ENCODE data around the gene CHD2. TPM values are rescaled to one million over a fixed set of nuclear protein-coding genes. Genes with fewer than 3 reads are reported as not detected.
A peak's percentile ranks its signal among the peaks of the same experiment; 100 is the strongest.

Gene CHD2
- total and polyA plus RNA-seq, 2 donors (not counting 3 experiments of a cell fraction or from before 2014, with no cell fraction given), result 53.8 to 97.9 TPM

- no peak overlapping the region for H3K4me3 ChIP-seq (replicated peaks in 1 of 3; ENCODE audit: insufficient read depth in 1 of 3, low read depth in 1 of 3, low read length in 3 of 3)
- no peaks in the 10 kb centered on the region for H4K20me1 ChIP-seq (replicated peaks; ENCODE audit: control insufficient read depth, extremely low read depth, insufficient read depth, low read length)
- H3K27me3 ChIP-seq (ENCODE audit: control insufficient read depth in 2 of 2, insufficient read depth in 2 of 2, low read length in 2 of 2), result peaks cover 24 to 27% of the 10 kb centered on the region in 2 experiments
- ChIA-PET CTCF (interaction anchor here (1.5 to 1.9 kb wide), 3 partner anchors 13 to 84 kb away, joined by 6 to 12 read pairs (median 7); no protein-coding TSS in a partner anchor), POLR2A (interaction anchor here (0.6 to 2.0 kb wide), 4 partner anchors 19 to 72 kb away, joined by 4 to 52 read pairs (median 24); partner anchors contain the start of gene CHD2)
- no peak overlapping the region for H3K9ac ChIP-seq (replicated peaks; ENCODE audit: extremely low read depth, insufficient read depth, low read length)
- dilution Hi-C loops (cut with MboI; ENCODE audit: extremely low pct_ligation_motif_present, low sequenced_read_pairs) (no loop called here), intact Hi-C loops (cut with micrococcal nuclease) (loop anchor here (5.0 kb wide), 1 partner anchor 1726 kb away; no protein-coding TSS in a partner anchor)
- DNase-seq (ENCODE audit: low read depth, low spot score), result no peak
- H3K9me1 ChIP-seq (replicated peaks; ENCODE audit: control insufficient read depth, extremely low read depth, insufficient read depth, low read length), result no peaks in the 10 kb centered on the region
- H2AFZ ChIP-seq (ENCODE audit: low read depth, low read length), result no peak overlapping the region
- no TSS peak for BruUV-seq (replicated peaks)
- no peak overlapping the region for H3K27ac ChIP-seq (ENCODE audit: insufficient read depth, low read depth, low read length)
- no peaks in the 10 kb centered on the region for H3K9me3 ChIP-seq (replicated peaks; ENCODE audit: control insufficient read depth, insufficient read depth, low read length)
- FAIRE-seq, result no peak
- H3K4me2 ChIP-seq (ENCODE audit: insufficient read depth, low read length), result no peak overlapping the region
- peaks cover 37% of the 10 kb centered on the region for H3K79me2 ChIP-seq (ENCODE audit: control insufficient read depth, insufficient read depth, low read length)
- no peak for TF ChIP-seq POLR2AphosphoS5 (IDR thresholded peaks at IDR 0.05; ENCODE audit: insufficient read depth, low read depth, low read length)
- no peak for TF ChIP-seq MAX (IDR thresholded peaks at IDR 0.05; ENCODE audit: insufficient read depth, insufficient read length)
- peaks cover 20% of the 10 kb centered on the region for H3K4me1 ChIP-seq (ENCODE audit: control insufficient read depth, extremely low read depth, insufficient read depth, low read length)
- peaks cover 0 to 2% of the 10 kb centered on the region in 2 experiments for H3K36me3 ChIP-seq (ENCODE audit: control insufficient read depth in 2 of 2, extremely low read depth in 1 of 2, insufficient read depth in 2 of 2, low read length in 2 of 2)
Observed at GRCh38 chr15:92881211-92881754, 18.8 kb upstream of the CHD2 start.

- H3K9me1 ChIP-seq (replicated peaks; ENCODE audit: control insufficient read depth, extremely low read depth, insufficient read depth, low read length), result no peaks in the 10 kb centered on the region
- peak overlapping the region; percentile 83 for H3K4me2 ChIP-seq (ENCODE audit: insufficient read depth, low read length)
- peak overlapping the region; percentile 74 for H2AFZ ChIP-seq (ENCODE audit: low read depth, low read length)
- BruUV-seq (replicated peaks), result TSS peak; percentile 47
- peaks cover 45% of the 10 kb centered on the region for H3K79me2 ChIP-seq (ENCODE audit: control insufficient read depth, insufficient read depth, low read length)
- FAIRE-seq (peak; percentile 84), DNase-seq (ENCODE audit: low read depth, low spot score) (peak; percentile 100)
- peaks cover 17 to 20% of the 10 kb centered on the region in 2 experiments for H3K27me3 ChIP-seq (ENCODE audit: control insufficient read depth in 2 of 2, insufficient read depth in 2 of 2, low read length in 2 of 2)
- peaks cover 0 to 8% of the 10 kb centered on the region in 2 experiments for H3K36me3 ChIP-seq (ENCODE audit: control insufficient read depth in 2 of 2, extremely low read depth in 1 of 2, insufficient read depth in 2 of 2, low read length in 2 of 2)
- H3K9me3 ChIP-seq (replicated peaks; ENCODE audit: control insufficient read depth, insufficient read depth, low read length), result no peaks in the 10 kb centered on the region
- peaks cover 23% of the 10 kb centered on the region for H3K4me1 ChIP-seq (ENCODE audit: control insufficient read depth, extremely low read depth, insufficient read depth, low read length)
- TF ChIP-seq JUN (IDR thresholded peaks at IDR 0.05; ENCODE audit: borderline replicate concordance, insufficient read depth, insufficient read length, low read depth) (no peak), POLR2A (IDR thresholded peaks at IDR 0.05; ENCODE audit: low read depth, low read length) (peak; percentile 52), POLR2AphosphoS5 (IDR thresholded peaks at IDR 0.05; ENCODE audit: insufficient read depth, low read depth, low read length) (peak; percentile 50)
- peak overlapping the region; percentile 53 for H3K9ac ChIP-seq (replicated peaks; ENCODE audit: extremely low read depth, insufficient read depth, low read length)
- CTCF ChIA-PET, result interaction anchor here (0.7 to 4.6 kb wide), 18 partner anchors 13 to 785 kb away, joined by 3 to 39 read pairs (median 4); partner anchors contain the start of gene CHD2
- peak overlapping the region; percentile 52 for H3K27ac ChIP-seq (ENCODE audit: insufficient read depth, low read depth, low read length)
- intact Hi-C loops (cut with micrococcal nuclease), result loop anchor here (1.0 to 5.0 kb wide), 8 partner anchors 18 to 1725 kb away; partner anchors contain the start of gene CHD2
- peak overlapping the region in 2 of 3 experiments; percentile 49 to 67 for H3K4me3 ChIP-seq (replicated peaks in 1 of 3; ENCODE audit: insufficient read depth in 1 of 3, low read depth in 1 of 3, low read length in 3 of 3)
- H4K20me1 ChIP-seq (replicated peaks; ENCODE audit: control insufficient read depth, extremely low read depth, insufficient read depth, low read length), result no peaks in the 10 kb centered on the region
- POLR2A ChIA-PET, result interaction anchor here (0.6 to 2.0 kb wide), 24 partner anchors 9 to 85 kb away, joined by 3 to 52 read pairs (median 4); partner anchors contain the start of gene CHD2
- dilution Hi-C loops (cut with MboI; ENCODE audit: extremely low pct_ligation_motif_present, low sequenced_read_pairs), result no loop called here
Observed at GRCh38 chr15:92881802-92882696, 18.1 kb upstream of the CHD2 start.
